ENCODE data around the gene RAB8A. TPM values are rescaled to one million over a fixed set of nuclear protein-coding genes. Genes with fewer than 3 reads are reported as not detected.
"Not testable (repeated sequence)": the region's sequence is repeated elsewhere in the genome, so short reads cannot be mapped to it uniquely, and the experiment has no call there.

Gene RAB8A
- total RNA-seq, 2 experiments from 2014 or later: 167 to 175 TPM

DNA sequence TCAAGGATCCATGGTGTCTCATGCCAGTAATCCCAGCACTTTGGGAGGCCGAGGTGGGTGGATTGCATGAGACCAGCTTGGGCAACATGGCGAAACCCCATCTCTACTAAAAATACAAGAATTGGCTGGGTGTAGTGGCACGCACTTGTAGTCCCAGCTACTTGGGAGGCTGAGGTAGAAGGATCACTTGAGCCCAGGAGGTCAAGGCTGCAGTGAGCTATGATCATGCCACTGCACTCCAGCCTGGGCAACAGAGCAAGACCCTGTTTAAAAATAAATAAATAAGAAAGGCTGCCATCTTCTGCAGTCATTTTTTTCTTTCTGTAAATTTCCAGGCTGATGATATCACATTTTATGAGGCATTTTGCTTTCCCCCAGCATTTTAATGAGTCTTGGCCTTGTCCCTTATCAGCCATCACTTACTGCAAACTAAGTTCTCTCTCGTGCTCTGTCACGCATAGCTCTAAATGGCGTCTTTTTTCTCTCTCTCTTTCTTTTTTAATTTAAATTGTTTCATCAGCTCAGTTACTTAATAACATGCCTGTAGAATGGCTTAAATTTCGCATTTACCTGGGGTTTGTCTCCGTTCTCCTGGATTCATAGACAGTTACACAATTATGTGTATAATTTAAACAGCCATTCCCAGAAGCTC, 12.2 kb upstream of the RAB8A start:
- Mint-ChIP-seq H3K4me1 (peaks cover 28% of the 10 kb centered on the region), H3K27ac (peak overlapping the region; percentile 9), H3K36me3 (ENCODE audit: low read depth) (peaks cover 73% of the 10 kb centered on the region)
- POLR2A ChIA-PET, H3K27me3 Mint-ChIP-seq, H3K9me3 Mint-ChIP-seq, H3K4me3 Mint-ChIP-seq, DNase-seq: not testable (repeated sequence)
- CTCF ChIA-PET: interaction anchor here (1.0 to 2.3 kb wide), 6 partner anchors 12 to 37 kb away, joined by 3 to 7 read pairs (median 3); partner anchors contain the start of gene RAB8A

DNA sequence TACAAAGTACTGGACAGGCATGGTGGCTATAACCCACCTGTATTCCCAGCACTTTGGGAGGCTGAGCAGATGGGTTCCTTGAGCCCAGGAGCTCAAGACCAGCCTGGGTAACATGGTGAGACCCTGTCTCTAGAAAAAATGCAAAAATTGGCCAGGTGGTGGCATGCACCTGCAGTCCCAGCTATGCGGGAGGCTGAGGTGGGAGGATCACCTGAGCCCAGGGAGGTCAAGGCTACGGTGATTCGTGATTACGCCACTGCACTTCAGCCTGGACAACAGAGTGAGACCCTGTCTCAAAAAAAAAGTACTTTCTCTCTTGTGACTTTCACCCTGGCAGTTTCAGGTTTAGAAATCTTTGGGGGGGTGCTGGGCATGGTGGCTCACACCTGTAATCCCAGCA, 11.2 kb upstream of the RAB8A start:
- ChIA-PET CTCF (interaction anchor here (1.0 to 2.3 kb wide), 4 partner anchors 11 to 38 kb away, joined by 3 to 7 read pairs (median 5); partner anchors contain the start of gene RAB8A), POLR2A (interaction anchor here (0.7 kb wide), 1 partner anchor 9 kb away, joined by 3 read pairs; no protein-coding TSS in a partner anchor)
- DNase-seq: no peak
- Mint-ChIP-seq H3K27me3 (no peaks in the 10 kb centered on the region), H3K4me1 (peaks cover 20% of the 10 kb centered on the region), H3K4me3 (no peak overlapping the region), H3K36me3 (ENCODE audit: low read depth) (peaks cover 68% of the 10 kb centered on the region), H3K9me3 (no peaks in the 10 kb centered on the region), H3K27ac (no peak overlapping the region)

DNA sequence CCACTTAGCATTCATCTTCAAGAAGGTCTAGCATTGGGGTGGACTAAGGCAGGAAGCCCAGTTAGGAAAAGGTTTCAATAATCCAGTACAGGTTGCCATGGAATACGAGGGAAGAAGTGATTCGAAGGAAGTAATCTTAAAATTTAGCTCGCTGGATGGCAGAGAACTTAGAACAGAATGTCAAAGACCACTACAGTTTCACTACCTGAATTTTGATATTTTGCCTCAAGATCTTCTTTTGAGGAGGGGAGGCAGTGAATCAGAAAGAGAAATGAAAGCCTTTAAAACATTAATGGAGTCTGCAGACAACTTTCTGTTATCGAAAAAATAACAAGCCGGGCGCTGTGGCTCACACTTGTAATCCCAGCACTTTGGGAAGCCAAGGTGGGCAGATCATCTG, 7.0 kb upstream of the RAB8A start:
- no peak for DNase-seq
- Mint-ChIP-seq H3K27ac (peak overlapping the region; percentile 41), H3K36me3 (ENCODE audit: low read depth) (peaks cover 33% of the 10 kb centered on the region), H3K27me3 (no peaks in the 10 kb centered on the region), H3K9me3 (no peaks in the 10 kb centered on the region), H3K4me3 (no peak overlapping the region), H3K4me1 (peaks cover 5% of the 10 kb centered on the region)
- ChIA-PET CTCF (interaction anchor here (1.3 kb wide), 1 partner anchor 21 kb away, joined by 3 read pairs; no protein-coding TSS in a partner anchor), POLR2A (no interaction called here)

DNA sequence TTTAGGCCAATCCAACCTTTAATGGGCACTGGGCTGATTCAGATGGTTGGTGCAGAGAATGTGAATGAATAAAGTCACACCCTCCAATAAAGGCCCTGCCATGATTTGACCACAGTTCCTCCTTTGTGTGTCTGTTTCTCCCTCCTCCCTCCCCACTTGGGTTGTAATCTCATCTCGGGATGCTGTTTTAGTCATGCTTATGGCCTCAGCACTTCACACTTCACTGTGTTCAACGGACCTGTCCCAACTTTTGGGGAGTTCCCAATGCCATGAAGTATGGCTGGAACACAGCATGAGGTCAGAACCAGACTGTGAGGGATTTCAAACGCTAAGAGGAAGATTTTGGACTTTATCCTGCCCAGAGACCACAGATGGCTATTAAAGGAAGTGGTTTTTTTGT, 5.6 kb upstream of the RAB8A start:
- Mint-ChIP-seq H3K27me3 (no peaks in the 10 kb centered on the region), H3K36me3 (ENCODE audit: low read depth) (peaks cover 21% of the 10 kb centered on the region), H3K27ac (peak overlapping the region; percentile 54), H3K4me3 (no peak overlapping the region), H3K9me3 (no peaks in the 10 kb centered on the region), H3K4me1 (peaks cover 11% of the 10 kb centered on the region)
- ChIA-PET POLR2A (interaction anchor here (0.6 kb wide), 1 partner anchor 43 kb away, joined by 6 read pairs; no protein-coding TSS in a partner anchor), CTCF (interaction anchor here (0.7 kb wide), 1 partner anchor 1992 kb away, joined by 3 read pairs; the partner anchor contains the start of gene MAST3)
- no peak for DNase-seq

DNA sequence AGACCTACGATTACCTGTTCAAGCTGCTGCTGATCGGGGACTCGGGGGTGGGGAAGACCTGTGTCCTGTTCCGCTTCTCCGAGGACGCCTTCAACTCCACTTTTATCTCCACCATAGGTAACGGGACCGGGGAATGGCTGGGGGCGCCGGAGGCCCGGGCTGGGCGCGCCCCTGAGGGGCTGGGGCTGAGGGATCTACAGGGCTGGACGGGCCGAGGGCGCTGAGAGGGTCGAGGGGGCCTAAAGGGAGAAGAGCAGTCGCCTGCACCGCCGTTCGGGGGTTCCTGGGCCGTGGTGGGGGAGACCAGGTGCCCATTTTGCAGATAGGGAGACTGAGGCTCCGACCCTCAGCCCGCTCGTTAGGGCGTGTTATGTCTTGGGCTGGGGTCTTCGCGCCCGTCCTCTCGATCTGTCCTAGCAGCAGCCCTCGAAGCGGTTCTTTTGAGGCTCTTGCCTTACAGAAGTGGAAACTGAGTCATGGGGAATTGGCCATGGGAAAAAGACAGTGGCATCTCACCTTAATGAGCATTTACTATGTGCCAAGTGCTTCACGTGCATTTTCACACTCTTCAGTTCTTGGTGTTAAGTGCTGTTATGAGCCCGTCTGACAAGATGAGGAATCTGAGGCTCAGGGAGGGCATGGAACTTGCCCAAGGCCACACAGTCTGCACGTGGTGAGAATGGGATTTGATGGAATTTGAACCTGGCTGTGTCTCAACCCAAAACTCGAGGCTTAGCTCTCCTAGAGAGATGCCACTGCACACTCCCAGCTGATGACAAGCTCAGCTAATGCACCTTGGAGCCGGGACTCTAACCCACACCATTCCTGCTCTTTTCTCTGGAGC, 442 bp downstream of the RAB8A start:
- no peak for DNase-seq
- POLR2A ChIA-PET: interaction anchor here (0.5 to 1.7 kb wide), 4 partner anchors 31 to 44 kb away, joined by 4 to 5 read pairs (median 4); partner anchors contain the start of gene HSH2D
- Mint-ChIP-seq H3K27ac (peak overlapping the region; percentile 98), H3K27me3 (no peaks in the 10 kb centered on the region), H3K36me3 (ENCODE audit: low read depth) (peaks cover 31% of the 10 kb centered on the region), H3K4me1 (peaks cover 47% of the 10 kb centered on the region), H3K9me3 (no peaks in the 10 kb centered on the region), H3K4me3 (peak overlapping the region; percentile 99)
- CTCF ChIA-PET: interaction anchor here (0.7 to 2.5 kb wide), 11 partner anchors 12 to 103 kb away, joined by 3 to 9 read pairs (median 5); partner anchors contain the start of genes FAM32A and HSH2D

DNA sequence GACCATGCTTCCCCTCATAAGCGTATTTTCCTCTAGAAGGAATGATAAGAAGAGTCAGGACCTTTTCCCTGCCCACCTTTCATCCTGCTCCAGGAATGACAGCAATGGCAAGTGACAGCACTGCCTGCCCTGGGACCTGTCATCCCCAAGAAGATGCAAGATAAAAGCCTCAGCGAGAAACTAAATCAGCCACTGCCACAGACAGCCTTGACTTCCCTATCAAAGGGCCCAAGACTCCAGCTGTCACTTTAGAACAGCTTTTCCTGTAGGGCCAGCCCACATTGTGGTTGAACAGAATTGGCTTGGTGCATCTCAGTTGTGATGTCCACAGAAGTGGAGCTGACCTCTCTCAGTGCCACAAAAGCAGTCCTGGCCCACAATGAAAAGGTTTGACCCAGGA, 1.1 kb downstream of the RAB8A start:
- peak overlapping the region; percentile 98 for H3K27ac Mint-ChIP-seq
- no peaks in the 10 kb centered on the region for H3K9me3 Mint-ChIP-seq
- POLR2A ChIA-PET: interaction anchor here (1.0 kb wide), 1 partner anchor 30 kb away, joined by 4 read pairs; the partner anchor contains the start of gene HSH2D
- H3K4me1 Mint-ChIP-seq: peaks cover 54% of the 10 kb centered on the region
- peak overlapping the region; percentile 99 for H3K4me3 Mint-ChIP-seq
- CTCF ChIA-PET: interaction anchor here (0.7 to 2.5 kb wide), 9 partner anchors 10 to 73 kb away, joined by 3 to 7 read pairs (median 4); partner anchors contain the start of genes FAM32A and HSH2D
- DNase-seq: no peak
- no peaks in the 10 kb centered on the region for H3K27me3 Mint-ChIP-seq
- H3K36me3 Mint-ChIP-seq (ENCODE audit: low read depth): peaks cover 34% of the 10 kb centered on the region

DNA sequence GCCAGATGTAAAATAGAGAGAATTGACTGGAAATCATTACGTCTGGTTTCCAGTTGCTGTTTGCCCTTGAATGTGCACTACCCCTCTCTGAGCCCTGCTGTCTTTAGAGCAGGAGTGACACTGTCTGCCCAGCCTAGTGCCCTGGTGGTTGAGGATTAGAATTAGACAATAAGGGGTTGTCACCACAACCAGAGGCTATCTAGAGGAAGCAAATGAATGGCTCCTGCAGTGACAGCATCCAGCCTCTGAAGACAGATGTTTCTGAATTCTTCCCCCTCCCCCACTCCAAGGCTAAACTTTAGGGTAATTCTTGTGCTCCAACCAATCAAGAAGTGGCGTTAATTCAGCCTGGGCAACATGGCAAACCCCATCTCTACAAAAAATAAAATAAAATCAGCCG, 2.0 kb downstream of the RAB8A start:
- Mint-ChIP-seq H3K27ac (peak overlapping the region; percentile 78), H3K4me1 (peaks cover 63% of the 10 kb centered on the region), H3K4me3 (peak overlapping the region; percentile 65), H3K27me3 (no peaks in the 10 kb centered on the region), H3K9me3 (no peaks in the 10 kb centered on the region), H3K36me3 (ENCODE audit: low read depth) (peaks cover 44% of the 10 kb centered on the region)
- no peak for DNase-seq
- POLR2A ChIA-PET: no interaction called here
- CTCF ChIA-PET: interaction anchor here (1.0 to 1.5 kb wide), 5 partner anchors 9 to 63 kb away, joined by 3 to 6 read pairs (median 3); partner anchors contain the start of gene HSH2D

DNA sequence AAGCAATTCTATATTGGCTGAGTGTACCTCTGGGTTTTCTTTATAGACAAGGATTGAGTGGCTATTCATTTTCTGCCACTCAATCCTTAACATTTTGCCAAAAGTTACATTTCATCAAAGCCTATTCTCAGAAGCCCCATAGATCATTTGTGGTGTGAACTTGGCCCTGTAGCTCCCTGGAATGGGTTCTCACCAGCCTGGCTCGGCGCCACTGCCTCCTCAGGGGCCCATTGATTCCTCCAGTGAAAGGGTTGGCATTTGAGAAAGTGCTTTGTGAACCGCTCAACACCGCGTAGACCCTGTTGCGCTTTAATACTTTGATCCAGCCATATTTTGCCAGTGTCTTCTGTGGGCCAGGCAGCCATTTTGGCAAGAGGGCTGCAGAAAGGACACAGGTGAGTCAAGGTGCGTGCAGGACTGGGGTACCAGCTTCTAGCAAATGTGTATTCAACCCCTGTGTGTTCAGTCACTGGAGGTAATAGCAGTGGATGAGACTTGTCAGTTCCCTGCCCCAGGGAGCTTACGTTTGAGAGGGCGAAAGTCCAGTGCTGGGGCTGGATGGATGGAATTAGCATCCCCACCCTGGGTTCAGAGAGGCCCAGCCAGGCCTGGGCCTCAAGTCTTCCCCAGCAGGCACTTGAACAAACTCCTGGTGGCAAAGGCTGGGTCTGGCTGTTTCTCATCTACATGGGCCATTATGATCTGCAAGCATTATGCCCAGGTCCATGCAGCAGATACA, 3.8 kb downstream of the RAB8A start:
- H3K4me3 Mint-ChIP-seq: no peak overlapping the region
- no peaks in the 10 kb centered on the region for H3K9me3 Mint-ChIP-seq
- peak overlapping the region; percentile 63 for H3K27ac Mint-ChIP-seq
- DNase-seq: no peak
- POLR2A ChIA-PET: no interaction called here
- H3K36me3 Mint-ChIP-seq (ENCODE audit: low read depth): peaks cover 58% of the 10 kb centered on the region
- H3K4me1 Mint-ChIP-seq: peaks cover 77% of the 10 kb centered on the region
- no peaks in the 10 kb centered on the region for H3K27me3 Mint-ChIP-seq
- CTCF ChIA-PET: interaction anchor here (1.3 to 1.6 kb wide), 2 partner anchors 26 to 74 kb away, joined by 3 to 5 read pairs; no protein-coding TSS in a partner anchor

DNA sequence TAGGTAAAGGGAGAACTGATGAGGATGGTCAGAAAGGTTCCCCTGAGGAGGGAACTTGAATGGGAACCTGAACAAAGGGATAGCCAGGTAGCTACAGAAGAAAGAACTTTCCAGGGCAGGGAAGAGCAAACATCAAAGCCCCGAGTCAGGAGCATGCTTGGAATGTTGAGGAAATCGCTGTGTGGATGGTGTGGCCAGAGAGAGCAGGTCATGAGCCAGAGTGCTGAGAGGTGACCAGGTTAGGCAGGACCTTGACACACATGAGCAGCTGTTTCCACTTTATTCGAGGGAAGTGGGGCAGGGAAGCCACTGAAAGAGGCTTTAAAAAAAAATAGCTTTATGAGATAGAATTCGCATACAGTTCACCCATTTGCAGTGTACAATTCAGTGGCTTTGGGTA, 4.4 kb downstream of the RAB8A start:
- Mint-ChIP-seq H3K9me3 (no peaks in the 10 kb centered on the region), H3K36me3 (ENCODE audit: low read depth) (peaks cover 62% of the 10 kb centered on the region), H3K4me1 (peaks cover 75% of the 10 kb centered on the region), H3K27ac (peak overlapping the region; percentile 63), H3K27me3 (no peaks in the 10 kb centered on the region), H3K4me3 (no peak overlapping the region)
- CTCF ChIA-PET: interaction anchor here (1.3 kb wide), 1 partner anchor 25 kb away, joined by 3 read pairs; no protein-coding TSS in a partner anchor
- POLR2A ChIA-PET: no interaction called here
- no peak for DNase-seq

DNA sequence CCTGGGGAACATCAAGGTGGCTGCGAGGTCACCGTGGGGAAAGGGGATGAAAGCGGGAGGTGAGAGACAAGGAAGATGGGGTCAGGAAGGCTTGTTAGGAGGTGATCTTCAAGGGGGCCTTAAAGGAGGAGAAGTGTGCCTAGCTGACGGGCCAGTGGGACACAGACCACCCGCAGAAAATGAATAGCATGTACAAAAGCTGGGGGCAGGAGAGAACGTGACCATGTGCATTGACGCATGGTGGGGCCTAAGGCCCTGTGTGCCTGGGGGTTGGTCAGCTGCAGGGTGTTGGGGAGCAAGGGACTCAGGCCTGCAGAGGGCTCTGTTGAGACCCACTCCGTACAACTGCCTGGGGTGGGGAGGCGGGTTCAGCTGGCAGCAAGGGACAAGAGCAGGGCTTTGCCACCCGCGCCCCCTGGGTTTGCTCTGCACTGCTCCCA, 5.9 kb downstream of the RAB8A start:
- H3K36me3 Mint-ChIP-seq (ENCODE audit: low read depth): peaks cover 62% of the 10 kb centered on the region
- H3K4me3 Mint-ChIP-seq: no peak overlapping the region
- POLR2A ChIA-PET: interaction anchor here (0.9 to 1.0 kb wide), 2 partner anchors 43 to 47 kb away, joined by 3 read pairs; no protein-coding TSS in a partner anchor
- no peaks in the 10 kb centered on the region for H3K9me3 Mint-ChIP-seq
- no peak for DNase-seq
- peak overlapping the region; percentile 90 for H3K27ac Mint-ChIP-seq
- H3K4me1 Mint-ChIP-seq: peaks cover 67% of the 10 kb centered on the region
- H3K27me3 Mint-ChIP-seq: no peaks in the 10 kb centered on the region
- CTCF ChIA-PET: interaction anchor here (0.7 to 1.4 kb wide), 4 partner anchors 17 to 54 kb away, joined by 3 to 4 read pairs (median 4); no protein-coding TSS in a partner anchor

DNA sequence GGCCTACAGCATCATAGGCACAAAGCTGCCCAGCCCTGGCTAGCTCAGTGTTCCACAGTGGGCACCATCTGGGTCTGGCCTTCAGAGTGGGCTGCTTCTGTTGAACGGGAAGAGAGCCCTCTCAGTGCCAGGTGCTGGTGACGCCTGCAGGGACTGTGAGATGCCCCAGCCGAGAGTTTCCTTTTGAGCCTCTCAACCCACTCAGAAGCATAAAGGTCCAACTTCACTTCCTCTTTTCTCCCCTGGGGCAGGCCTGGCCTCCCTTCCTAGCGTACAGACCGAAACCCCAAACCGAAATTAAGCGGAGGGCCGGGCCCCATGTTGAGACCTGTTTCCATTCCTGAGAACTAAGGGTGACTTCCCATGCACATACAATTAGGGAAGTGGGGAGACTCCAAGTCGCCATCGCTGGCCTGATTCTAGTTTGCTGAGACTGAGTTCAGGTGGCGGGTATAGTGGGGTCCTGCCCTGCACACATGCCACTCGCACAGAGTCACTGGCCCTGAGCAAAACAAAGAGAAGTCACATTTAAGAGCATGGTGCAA, 6.9 kb downstream of the RAB8A start:
- H3K27me3 Mint-ChIP-seq: no peaks in the 10 kb centered on the region
- peaks cover 60% of the 10 kb centered on the region for H3K36me3 Mint-ChIP-seq (ENCODE audit: low read depth)
- H3K4me1 Mint-ChIP-seq: peaks cover 60% of the 10 kb centered on the region
- ChIA-PET POLR2A (no interaction called here), CTCF (interaction anchor here (1.2 to 2.2 kb wide), 4 partner anchors 10 to 32 kb away, joined by 3 to 8 read pairs (median 4); no protein-coding TSS in a partner anchor)
- H3K27ac Mint-ChIP-seq: peak overlapping the region; percentile 90
- no peaks in the 10 kb centered on the region for H3K9me3 Mint-ChIP-seq
- peak overlapping the region; percentile 19 for H3K4me3 Mint-ChIP-seq
- DNase-seq: peak; percentile 33

Data from activated CD4-positive, alpha-beta T cell treated with anti-CD3 and anti-CD28 coated beads, Interleukin-2, amount 10 ng/mL, durations not matched to agents 7 days and 5 days (primary cell).